Coronary artery (tissue), 2 donors: ENCODE data around the gene RPGR.

Experiments used
- DNase-seq: peaks from one replicate; pipeline ENCODE4 v3.0.0-alpha.2; 2017; ENCODE audit warnings: low spot score
- H3K27ac ChIP-seq, 2 donors: fragments of 200-600 bp; sonication (generic); one replicate each; pipeline ENCODE4 v1.5.1; 2016 to 2019
- H3K4me3 ChIP-seq: fragments of 200-600 bp; sonication (generic); 2 replicates; pipeline ENCODE4 v1.5.1; 2016; ENCODE audit warnings: mild to moderate bottlenecking, moderate library complexity
- TF ChIP-seq, protein P1 (sequence below): fragments of 200-600 bp; sonication (generic); IDR thresholded peaks from one replicate; pipeline ENCODE4 v1.5.1; 2019; ENCODE audit warnings: antibody characterized with exemption

Gene RPGR

DNA sequence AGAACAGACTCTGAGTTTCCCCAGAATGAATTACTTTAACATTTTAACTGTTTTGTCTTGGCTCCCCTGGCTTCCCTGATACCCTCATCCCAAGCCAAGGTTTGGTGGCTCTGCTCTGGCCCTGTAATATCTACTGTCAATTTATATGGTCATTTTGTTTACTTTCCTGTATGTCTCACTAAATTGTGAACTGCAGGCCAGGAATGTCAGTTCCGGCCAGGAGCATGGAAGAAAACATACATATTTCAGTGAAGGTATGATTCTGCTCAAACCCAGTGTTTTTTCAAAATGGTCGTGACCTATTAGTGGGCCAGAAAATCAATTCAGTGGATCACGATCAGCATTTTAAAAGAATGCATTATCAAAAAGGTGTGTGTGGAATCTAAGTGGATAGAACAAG, 1.2 kb downstream of the RPGR start:
- H3K4me3 ChIP-seq: peak overlapping the region; percentile 74
- DNase-seq: no peak
- peak overlapping the region in 1 of 2 donors; percentile 90 for H3K27ac ChIP-seq
- TF ChIP-seq, protein P1, sequence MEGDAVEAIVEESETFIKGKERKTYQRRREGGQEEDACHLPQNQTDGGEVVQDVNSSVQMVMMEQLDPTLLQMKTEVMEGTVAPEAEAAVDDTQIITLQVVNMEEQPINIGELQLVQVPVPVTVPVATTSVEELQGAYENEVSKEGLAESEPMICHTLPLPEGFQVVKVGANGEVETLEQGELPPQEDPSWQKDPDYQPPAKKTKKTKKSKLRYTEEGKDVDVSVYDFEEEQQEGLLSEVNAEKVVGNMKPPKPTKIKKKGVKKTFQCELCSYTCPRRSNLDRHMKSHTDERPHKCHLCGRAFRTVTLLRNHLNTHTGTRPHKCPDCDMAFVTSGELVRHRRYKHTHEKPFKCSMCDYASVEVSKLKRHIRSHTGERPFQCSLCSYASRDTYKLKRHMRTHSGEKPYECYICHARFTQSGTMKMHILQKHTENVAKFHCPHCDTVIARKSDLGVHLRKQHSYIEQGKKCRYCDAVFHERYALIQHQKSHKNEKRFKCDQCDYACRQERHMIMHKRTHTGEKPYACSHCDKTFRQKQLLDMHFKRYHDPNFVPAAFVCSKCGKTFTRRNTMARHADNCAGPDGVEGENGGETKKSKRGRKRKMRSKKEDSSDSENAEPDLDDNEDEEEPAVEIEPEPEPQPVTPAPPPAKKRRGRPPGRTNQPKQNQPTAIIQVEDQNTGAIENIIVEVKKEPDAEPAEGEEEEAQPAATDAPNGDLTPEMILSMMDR: no peak

DNA sequence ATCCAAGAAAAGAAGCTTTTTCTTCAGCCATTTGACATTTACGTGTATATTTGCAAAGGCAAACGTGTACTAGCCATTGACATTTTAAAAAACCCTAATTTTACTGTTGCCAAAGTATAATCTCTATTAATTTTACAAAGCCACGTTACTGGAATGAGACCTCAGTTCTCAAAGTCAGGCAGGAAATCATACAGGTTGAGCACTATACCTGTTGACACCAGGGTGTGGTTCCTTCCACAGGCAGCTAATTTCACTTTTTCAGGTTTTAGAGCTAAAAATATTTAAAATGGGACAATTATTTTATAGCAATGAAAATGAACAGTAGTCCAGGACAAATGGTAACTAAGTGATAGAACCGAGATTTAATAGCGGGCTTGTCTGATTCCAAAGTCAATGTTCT, 6.5 kb downstream of the RPGR start:
- Histone ChIP-seq H3K27ac (no peak overlapping the region), H3K4me3 (no peak overlapping the region)
- TF ChIP-seq, protein P1: no peak
- no peak for DNase-seq

DNA sequence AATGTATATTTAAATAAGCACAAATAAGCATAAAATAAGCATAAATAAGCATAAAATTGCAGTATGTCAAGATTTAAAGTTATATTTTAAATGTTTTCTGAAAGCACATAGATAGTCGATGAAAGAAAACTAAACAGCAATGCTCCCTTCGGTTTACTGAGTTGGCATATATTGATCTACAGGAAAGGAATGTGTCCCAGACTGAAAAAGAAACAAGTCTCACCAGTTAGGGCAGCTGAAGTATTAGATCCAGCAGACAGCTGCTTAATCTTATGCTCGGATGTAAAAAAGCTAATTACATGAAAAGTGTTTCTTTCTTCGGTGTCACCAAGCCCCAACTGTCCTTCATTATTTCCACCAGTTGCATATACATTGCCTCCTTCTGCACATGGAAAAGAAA, 8.7 kb downstream of the RPGR start:
- TF ChIP-seq, protein P1: no peak
- Histone ChIP-seq H3K27ac (no peak overlapping the region), H3K4me3 (no peak overlapping the region)
- DNase-seq: no peak

DNA sequence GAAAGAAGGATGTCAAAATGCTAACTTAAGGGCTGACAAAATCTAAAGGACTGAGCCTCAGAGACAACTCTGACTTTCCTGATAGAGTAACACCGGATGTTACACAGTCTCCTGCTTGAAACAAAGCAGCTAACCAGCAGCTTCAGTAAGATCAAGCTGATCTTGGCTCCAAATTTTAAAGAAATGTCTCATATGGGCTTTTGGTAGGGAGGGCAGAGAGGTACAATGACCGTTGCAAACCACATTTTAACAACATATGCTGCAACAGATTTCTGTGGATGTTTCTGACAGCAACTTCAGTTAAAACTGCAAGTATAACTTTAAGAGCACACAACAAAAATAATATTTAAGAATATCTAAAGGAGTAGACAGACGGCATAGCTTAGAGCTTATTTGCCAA, 9.1 kb downstream of the RPGR start:
- no peak overlapping the region for H3K4me3 ChIP-seq
- H3K27ac ChIP-seq: no peak overlapping the region
- TF ChIP-seq, protein P1: no peak
- DNase-seq: no peak

DNA sequence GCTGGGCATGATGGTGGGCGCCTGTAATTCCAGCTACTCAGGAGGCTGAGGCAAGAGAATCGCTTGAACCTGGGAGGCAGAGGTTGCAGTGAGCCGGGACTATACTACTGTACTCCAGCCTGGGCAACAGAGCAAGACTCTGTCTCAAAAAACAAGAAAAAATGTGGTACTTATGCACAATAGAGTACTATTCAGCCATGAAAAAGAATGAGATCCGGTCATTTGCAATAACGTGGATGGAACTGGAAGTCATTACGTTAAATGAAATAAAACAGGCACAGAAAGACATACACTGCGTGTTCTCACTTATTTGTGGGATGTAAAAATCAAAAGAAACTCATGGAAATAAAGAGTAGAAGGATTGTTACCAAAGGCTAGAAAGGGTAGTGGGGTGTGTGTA, 12.1 kb downstream of the RPGR start:
- TF ChIP-seq, protein P1: no peak
- no peak for DNase-seq
- Histone ChIP-seq H3K27ac (no peak overlapping the region), H3K4me3 (no peak overlapping the region)

DNA sequence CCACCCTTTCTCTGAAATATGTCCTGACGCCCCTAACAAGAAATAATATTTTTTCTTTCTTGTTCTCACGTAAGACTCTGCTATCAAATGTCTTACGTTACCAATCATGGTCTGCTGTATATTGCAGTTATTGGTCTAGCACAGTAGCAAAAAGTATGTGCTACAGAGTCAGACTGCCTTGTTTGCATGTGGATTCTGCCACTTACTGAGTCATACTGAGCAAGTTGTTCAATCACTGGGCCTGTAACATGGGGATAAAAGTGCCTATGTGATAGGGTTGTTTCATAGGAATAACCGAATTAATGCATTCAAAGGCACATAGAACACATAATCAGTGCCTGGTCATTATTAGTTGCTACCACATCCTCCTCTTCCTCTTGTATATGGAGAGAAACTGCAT, 14.1 kb downstream of the RPGR start:
- DNase-seq: no peak
- Histone ChIP-seq H3K4me3 (no peak overlapping the region), H3K27ac (no peak overlapping the region)
- TF ChIP-seq, protein P1: no peak

DNA sequence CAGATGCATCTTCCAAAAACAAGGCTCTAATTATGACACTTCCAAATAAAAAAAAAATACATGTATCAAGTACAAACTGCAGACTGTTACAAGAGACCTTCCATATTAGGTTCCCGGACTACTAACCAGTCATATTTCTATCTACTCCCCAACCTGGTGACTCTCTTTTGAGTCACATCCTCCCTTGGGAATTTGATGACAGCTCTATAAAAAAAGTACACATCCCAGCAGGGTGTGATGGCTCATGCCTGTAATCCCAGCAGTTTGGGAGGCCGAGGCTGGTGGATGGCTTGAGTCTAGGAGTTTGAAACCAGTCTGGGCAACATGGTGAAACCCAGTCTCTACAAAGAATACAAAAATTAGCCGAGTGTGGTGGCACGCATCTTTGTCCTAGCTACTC, 14.9 kb downstream of the RPGR start:
- H3K4me3 ChIP-seq: no peak overlapping the region
- no peak overlapping the region for H3K27ac ChIP-seq
- TF ChIP-seq, protein P1: no peak
- no peak for DNase-seq
